ENCODE results near the gene CDCA8. TPM values are rescaled to one million over a fixed set of nuclear protein-coding genes. Genes with fewer than 3 reads are reported as not detected.

Gene CDCA8
- total and polyA plus RNA-seq, 2 donors (not counting 3 experiments of a cell fraction or from before 2014, with no cell fraction given), result 38.5 to 45.7 TPM

- ChIA-PET CTCF (no interaction called here), POLR2A (no interaction called here)
- Histone ChIP-seq H3K27me3 (ENCODE audit: control insufficient read depth in 2 of 2, insufficient read depth in 2 of 2, low read length in 2 of 2) (peaks cover 0 to 2% of the 10 kb centered on the region in 2 experiments), H2AFZ (ENCODE audit: low read depth, low read length) (no peak overlapping the region), H3K4me2 (ENCODE audit: insufficient read depth, low read length) (no peak overlapping the region), H3K36me3 (ENCODE audit: control insufficient read depth in 2 of 2, extremely low read depth in 1 of 2, insufficient read depth in 2 of 2, low read length in 2 of 2) (no peaks in the 10 kb centered on the region), H3K4me3 (replicated peaks in 1 of 3; ENCODE audit: insufficient read depth in 1 of 3, low read depth in 1 of 3, low read length in 3 of 3) (no peak overlapping the region), H3K27ac (ENCODE audit: insufficient read depth, low read depth, low read length) (no peak overlapping the region), H3K4me1 (ENCODE audit: control insufficient read depth, extremely low read depth, insufficient read depth, low read length) (no peaks in the 10 kb centered on the region), H3K9ac (replicated peaks; ENCODE audit: extremely low read depth, insufficient read depth, low read length) (no peak overlapping the region), H4K20me1 (replicated peaks; ENCODE audit: control insufficient read depth, extremely low read depth, insufficient read depth, low read length) (no peaks in the 10 kb centered on the region), H3K9me1 (replicated peaks; ENCODE audit: control insufficient read depth, extremely low read depth, insufficient read depth, low read length) (no peaks in the 10 kb centered on the region), H3K79me2 (ENCODE audit: control insufficient read depth, insufficient read depth, low read length) (no peaks in the 10 kb centered on the region), H3K9me3 (replicated peaks; ENCODE audit: control insufficient read depth, insufficient read depth, low read length) (no peaks in the 10 kb centered on the region)
- DNase-seq (ENCODE audit: low read depth, low spot score), result no peak
- no TSS peak for BruUV-seq (replicated peaks)
- TF ChIP-seq MYC (IDR thresholded peaks at IDR 0.05; ENCODE audit: low read depth, low read length) (no peak), MAX (IDR thresholded peaks at IDR 0.05; ENCODE audit: insufficient read depth, insufficient read length) (no peak), JUN (IDR thresholded peaks at IDR 0.05; ENCODE audit: borderline replicate concordance, insufficient read depth, insufficient read length, low read depth) (no peak), EZH2 (IDR thresholded peaks at IDR 0.05; ENCODE audit: borderline replicate concordance, low read depth, low read length, severe bottlenecking) (no peak), FOS (IDR thresholded peaks at IDR 0.05; ENCODE audit: borderline replicate concordance, insufficient read depth, low read length) (no peak)
- dilution Hi-C loops (cut with MboI; ENCODE audit: extremely low pct_ligation_motif_present, low sequenced_read_pairs) (no loop called here), intact Hi-C loops (cut with micrococcal nuclease) (no loop called here)
- no peak for FAIRE-seq
These were observed 37.0 kb upstream of the CDCA8 start for GRCh38 chr1:37655274-37655673.

GRCh38 chr1:37656026-37656425 lies 36.3 kb upstream of the CDCA8 start:
- FAIRE-seq, result no peak
- Histone ChIP-seq H3K9me1 (replicated peaks; ENCODE audit: control insufficient read depth, extremely low read depth, insufficient read depth, low read length) (no peaks in the 10 kb centered on the region), H3K4me1 (ENCODE audit: control insufficient read depth, extremely low read depth, insufficient read depth, low read length) (no peaks in the 10 kb centered on the region), H3K27me3 (ENCODE audit: control insufficient read depth in 2 of 2, insufficient read depth in 2 of 2, low read length in 2 of 2) (peaks cover 0 to 4% of the 10 kb centered on the region in 2 experiments), H3K79me2 (ENCODE audit: control insufficient read depth, insufficient read depth, low read length) (no peaks in the 10 kb centered on the region), H3K9me3 (replicated peaks; ENCODE audit: control insufficient read depth, insufficient read depth, low read length) (no peaks in the 10 kb centered on the region), H3K36me3 (ENCODE audit: control insufficient read depth in 2 of 2, extremely low read depth in 1 of 2, insufficient read depth in 2 of 2, low read length in 2 of 2) (no peaks in the 10 kb centered on the region), H2AFZ (ENCODE audit: low read depth, low read length) (no peak overlapping the region), H3K4me2 (ENCODE audit: insufficient read depth, low read length) (no peak overlapping the region), H3K4me3 (replicated peaks in 1 of 3; ENCODE audit: insufficient read depth in 1 of 3, low read depth in 1 of 3, low read length in 3 of 3) (no peak overlapping the region), H3K9ac (replicated peaks; ENCODE audit: extremely low read depth, insufficient read depth, low read length) (no peak overlapping the region), H3K27ac (ENCODE audit: insufficient read depth, low read depth, low read length) (no peak overlapping the region), H4K20me1 (replicated peaks; ENCODE audit: control insufficient read depth, extremely low read depth, insufficient read depth, low read length) (no peaks in the 10 kb centered on the region)
- no peak for TF ChIP-seq FOS (IDR thresholded peaks at IDR 0.05; ENCODE audit: borderline replicate concordance, insufficient read depth, low read length)
- TF ChIP-seq EZH2 (IDR thresholded peaks at IDR 0.05; ENCODE audit: borderline replicate concordance, low read depth, low read length, severe bottlenecking), result no peak
- dilution Hi-C loops (cut with MboI; ENCODE audit: extremely low pct_ligation_motif_present, low sequenced_read_pairs) (no loop called here), intact Hi-C loops (cut with micrococcal nuclease) (no loop called here)
- CTCF ChIA-PET, result no interaction called here
- BruUV-seq (replicated peaks), result no TSS peak
- POLR2A ChIA-PET, result no interaction called here
- no peak for DNase-seq (ENCODE audit: low read depth, low spot score)

Data from endothelial cell of umbilical vein (primary cell).